Measurements from ENCODE around the gene VWA3A.

GRCh38 chr16:22077700-22078313 lies 14.5 kb upstream of the VWA3A start:
- TF ChIP-seq POLR2A (IDR thresholded peaks at IDR 0.05; ENCODE audit: low read length) (no peak), GATA1 (IDR thresholded peaks at IDR 0.05; ENCODE audit: low read depth, low read length) (no peak)

Data from erythroblast (primary cell).